Bronchial epithelial cell (primary cell): ENCODE data around the gene ASIC2. TPM values are rescaled to one million over a fixed set of nuclear protein-coding genes. Genes with fewer than 3 reads are reported as not detected.
A peak's percentile ranks its signal among the peaks of the same experiment; 100 is the strongest.

Experiments
- DNase-seq: peaks from one replicate; pipeline ENCODE4 v3.0.0-alpha.2; 2010; ENCODE audit warnings: low read depth
- FAIRE-seq: peaks from 2 replicates; lab custom pipeline; 2011; peaks lifted over from hg19 to GRCh38; lab: Jason Lieb, UNC
- H3K27me3 ChIP-seq: 2 replicates; pipeline ENCODE4 v1.5.1; 2011; ENCODE audit warnings: low read length; ENCODE audit not compliant: control insufficient read depth, insufficient read depth
- H3K36me3 ChIP-seq: 2 replicates; pipeline ENCODE4 v1.5.1; 2011; ENCODE audit warnings: low read length; ENCODE audit not compliant: control insufficient read depth, insufficient read depth
- H3K4me3 ChIP-seq: 2 replicates; pipeline ENCODE4 v1.5.1; 2011; ENCODE audit warnings: mild to moderate bottlenecking, low read depth, low read length, control low read depth
- total RNA-seq: library from RNA; depleted of rRNA; stranded (reverse); fragments of >200 nt; gene quantifications from 2 replicates; pipeline ENCODE4 v1.2.1, GENCODE V29; 2014
- TF ChIP-seq, protein P1 (sequence below): IDR thresholded peaks from 2 replicates; pipeline ENCODE4 v1.5.1; 2011; ENCODE audit warnings: mild to moderate bottlenecking, moderate library complexity, low read length, control low read depth, inconsistent platforms; ENCODE audit not compliant: insufficient read depth, severe bottlenecking

ASIC2 gene
- total RNA-seq: 0.13 TPM in 1 of 2 replicates, not detected in the other

DNA sequence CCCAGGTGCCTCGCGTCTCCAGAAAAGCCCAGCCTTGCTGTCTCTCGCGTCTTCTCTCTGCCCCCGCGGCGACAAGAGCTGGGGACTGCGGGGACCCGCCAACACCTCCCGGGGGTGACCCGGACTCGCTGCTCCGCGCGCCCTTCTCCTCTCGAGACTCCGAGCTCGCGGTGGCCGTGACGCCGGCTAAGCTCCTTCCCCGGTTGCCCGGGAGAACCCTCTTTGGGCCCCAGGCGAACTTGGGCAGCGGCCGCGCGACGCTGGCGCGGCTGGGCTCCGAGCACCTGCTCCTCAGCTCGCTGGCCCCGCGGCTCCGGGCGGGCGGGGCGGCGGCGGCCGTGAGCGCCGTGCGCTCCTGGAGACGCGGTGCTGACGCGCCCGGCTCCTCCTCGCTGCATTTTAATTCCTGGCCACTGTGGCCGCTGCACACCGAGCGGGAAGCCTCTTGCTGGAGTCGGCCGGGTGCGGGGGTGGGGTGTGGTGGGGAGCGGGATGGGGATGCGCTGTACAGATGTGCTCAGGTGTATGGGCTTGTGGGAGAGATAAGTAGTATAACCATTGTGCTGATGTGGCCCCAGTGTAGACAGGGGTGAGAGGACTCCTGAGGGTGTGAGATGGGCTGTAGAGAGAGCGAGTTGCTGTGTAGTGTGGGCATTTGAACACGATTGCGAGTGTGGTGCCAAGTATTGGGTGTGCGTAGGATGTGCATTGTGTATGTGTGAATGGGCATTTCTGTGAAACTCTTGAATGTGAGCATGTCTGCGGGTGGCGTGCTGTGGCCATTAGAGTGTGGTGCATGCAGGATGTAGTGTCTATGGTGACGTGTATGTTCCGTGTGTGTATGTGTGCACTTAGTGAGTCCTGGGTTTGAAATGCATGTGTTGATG lies at the start of gene ASIC2:
ASIC2 (minus strand) TSS at position 315 of the 887 bp plus-strand sequence.
- DNase-seq: peak; percentile 36
- H3K27me3 ChIP-seq: peaks cover 8% of the 10 kb centered on the region
- no peaks in the 10 kb centered on the region for H3K36me3 ChIP-seq
- peak within 1 kb of the TSS; percentile 26 for H3K4me3 ChIP-seq
- TF ChIP-seq, protein P1, sequence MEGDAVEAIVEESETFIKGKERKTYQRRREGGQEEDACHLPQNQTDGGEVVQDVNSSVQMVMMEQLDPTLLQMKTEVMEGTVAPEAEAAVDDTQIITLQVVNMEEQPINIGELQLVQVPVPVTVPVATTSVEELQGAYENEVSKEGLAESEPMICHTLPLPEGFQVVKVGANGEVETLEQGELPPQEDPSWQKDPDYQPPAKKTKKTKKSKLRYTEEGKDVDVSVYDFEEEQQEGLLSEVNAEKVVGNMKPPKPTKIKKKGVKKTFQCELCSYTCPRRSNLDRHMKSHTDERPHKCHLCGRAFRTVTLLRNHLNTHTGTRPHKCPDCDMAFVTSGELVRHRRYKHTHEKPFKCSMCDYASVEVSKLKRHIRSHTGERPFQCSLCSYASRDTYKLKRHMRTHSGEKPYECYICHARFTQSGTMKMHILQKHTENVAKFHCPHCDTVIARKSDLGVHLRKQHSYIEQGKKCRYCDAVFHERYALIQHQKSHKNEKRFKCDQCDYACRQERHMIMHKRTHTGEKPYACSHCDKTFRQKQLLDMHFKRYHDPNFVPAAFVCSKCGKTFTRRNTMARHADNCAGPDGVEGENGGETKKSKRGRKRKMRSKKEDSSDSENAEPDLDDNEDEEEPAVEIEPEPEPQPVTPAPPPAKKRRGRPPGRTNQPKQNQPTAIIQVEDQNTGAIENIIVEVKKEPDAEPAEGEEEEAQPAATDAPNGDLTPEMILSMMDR: peak; percentile 7
- FAIRE-seq: peak; percentile 99

DNA sequence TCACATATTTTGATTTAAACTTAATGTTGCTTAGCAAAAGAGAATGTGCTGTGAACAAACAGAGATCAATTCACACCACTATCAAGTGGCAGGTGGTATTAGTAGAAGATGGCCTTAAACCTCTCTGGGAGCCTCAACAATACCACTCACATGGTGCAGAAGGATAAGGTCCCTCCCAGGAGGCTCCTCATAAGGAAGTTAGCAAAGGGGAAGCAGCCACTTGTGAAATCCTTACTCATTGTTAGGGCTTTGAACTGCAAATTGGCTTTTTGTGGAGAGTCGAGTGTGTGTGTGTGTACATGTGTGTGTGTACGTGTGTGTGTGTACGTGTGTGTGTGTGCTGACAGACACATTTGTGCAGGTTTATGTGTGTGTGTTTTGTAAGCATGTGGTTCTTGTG lies 48.9 kb upstream of the ASIC2 start:
- Histone ChIP-seq H3K27me3 (no peaks in the 10 kb centered on the region), H3K4me3 (no peak overlapping the region), H3K36me3 (no peaks in the 10 kb centered on the region)
- TF ChIP-seq, protein P1: no peak
- FAIRE-seq (peak; percentile 95), DNase-seq (no peak)

DNA sequence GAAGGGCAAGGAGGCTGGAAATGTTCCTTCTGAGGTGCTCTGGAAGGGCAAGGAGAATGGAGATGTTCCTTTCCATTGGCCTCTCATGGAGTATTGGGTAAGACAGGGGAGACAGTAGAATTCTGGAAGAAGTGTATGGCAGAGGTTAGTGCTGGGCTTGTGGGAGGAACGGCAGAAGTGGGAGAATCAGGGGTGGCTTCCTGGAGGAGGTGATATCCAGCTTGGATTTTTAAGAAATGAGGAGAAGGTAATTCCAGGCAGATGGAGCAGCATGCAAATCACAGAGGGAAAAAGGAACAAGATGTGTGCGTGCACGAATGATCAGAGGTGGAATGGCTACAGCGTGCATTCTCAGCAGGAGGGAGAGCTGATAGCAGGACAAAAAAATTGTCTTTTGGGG lies 45.1 kb upstream of the ASIC2 start:
- H3K4me3 ChIP-seq: no peak overlapping the region
- no peaks in the 10 kb centered on the region for H3K36me3 ChIP-seq
- H3K27me3 ChIP-seq: no peaks in the 10 kb centered on the region
- DNase-seq (no peak), FAIRE-seq (no peak)
- TF ChIP-seq, protein P1: no peak

DNA sequence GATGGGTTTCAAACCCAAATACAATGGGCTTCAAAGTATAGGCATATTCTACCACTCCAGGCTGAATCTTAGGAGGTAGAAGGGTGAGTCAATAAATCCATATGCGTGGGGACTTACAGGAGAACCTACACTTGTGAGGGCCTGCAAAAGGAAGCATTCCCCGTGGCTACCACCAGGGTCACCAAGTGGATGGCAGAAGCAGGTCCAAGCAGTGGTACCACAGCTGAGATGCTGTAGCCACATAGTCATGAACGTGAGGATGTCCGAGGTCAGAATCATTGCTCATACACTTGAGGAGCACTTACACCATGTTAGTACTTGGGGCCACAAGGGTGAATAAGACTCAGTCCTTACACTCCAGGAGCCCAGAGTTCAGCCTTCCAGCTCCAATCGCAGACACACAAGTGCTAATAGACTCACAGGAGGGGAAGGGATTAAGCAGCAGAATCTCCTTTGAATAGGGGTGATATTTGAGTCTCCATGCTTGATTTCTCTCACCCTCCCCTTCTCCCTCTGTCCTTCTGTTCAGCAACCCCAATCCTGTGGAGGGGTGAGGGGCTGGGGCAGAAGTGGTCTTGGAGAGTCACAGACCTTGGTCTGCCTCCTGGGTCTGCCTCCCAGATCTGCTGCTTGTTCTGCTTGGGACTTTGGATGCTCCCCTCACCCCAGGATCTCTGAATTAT lies 42.5 kb upstream of the ASIC2 start:
- FAIRE-seq (peak; percentile 36), DNase-seq (no peak)
- Histone ChIP-seq H3K36me3 (no peaks in the 10 kb centered on the region), H3K27me3 (no peaks in the 10 kb centered on the region), H3K4me3 (no peak overlapping the region)
- TF ChIP-seq, protein P1: no peak

DNA sequence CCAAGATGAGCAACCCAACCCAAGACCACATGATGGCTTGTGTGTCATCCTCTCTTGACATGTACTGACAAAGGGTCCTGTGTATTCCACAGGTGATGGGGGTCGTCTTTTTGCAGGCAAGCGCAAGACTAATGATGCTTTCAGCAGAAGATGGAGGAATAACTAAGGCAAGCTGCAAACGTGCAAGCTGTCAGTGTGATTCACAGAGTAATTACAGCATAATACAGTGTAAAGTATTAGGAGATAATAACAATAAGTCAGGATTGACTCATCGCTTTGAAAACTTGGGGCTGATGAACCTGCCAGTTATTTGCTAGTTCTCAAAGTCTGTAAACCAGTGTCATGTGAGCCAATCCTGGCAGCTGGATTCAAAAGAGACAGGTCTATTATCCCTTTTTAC lies 41.6 kb upstream of the ASIC2 start:
- TF ChIP-seq, protein P1: no peak
- H3K4me3 ChIP-seq: no peak overlapping the region
- no peak for FAIRE-seq
- no peaks in the 10 kb centered on the region for H3K36me3 ChIP-seq
- H3K27me3 ChIP-seq: no peaks in the 10 kb centered on the region
- DNase-seq: peak; percentile 32
